GM12878 (cell line): ENCODE measurements around the gene MARCKSL1. TPM values are rescaled to one million over a fixed set of nuclear protein-coding genes. Genes with fewer than 3 reads are reported as not detected.

ENCODE experiments used
- ATF3 ChIP-seq: IDR thresholded peaks from 2 replicates; pipeline ENCODE4 v1.6.1; 2011; ENCODE audit warnings: low read depth, mild to moderate bottlenecking, low read length, moderate library complexity, borderline replicate concordance; ENCODE audit errors: extremely low read depth
- BACH1 ChIP-seq: fragments of 450-650 bp; IDR thresholded peaks from 2 replicates; pipeline ENCODE4 v1.6.1; 2017; ENCODE audit warnings: mild to moderate bottlenecking, borderline replicate concordance
- BMI1 ChIP-seq: fragments of 450-650 bp; IDR thresholded peaks from 2 replicates; pipeline ENCODE4 v1.6.1; 2016; ENCODE audit warnings: mild to moderate bottlenecking, moderate library complexity, borderline replicate concordance
- CBX3 ChIP-seq: fragments of 200-600 bp; sonication (generic); IDR thresholded peaks from 2 replicates; pipeline ENCODE4 v1.6.1; 2016; ENCODE audit warnings: low read depth, borderline replicate concordance
- CHD4 ChIP-seq: fragments of 200-600 bp; sonication (generic); IDR thresholded peaks from 2 replicates; pipeline ENCODE4 v1.6.1; 2016; ENCODE audit warnings: mild to moderate bottlenecking
- CREM ChIP-seq: IDR thresholded peaks from 2 replicates; pipeline ENCODE4 v1.6.1; 2014; ENCODE audit warnings: antibody characterized with exemption, low read depth
- EED ChIP-seq: sonication (generic); IDR thresholded peaks from 2 replicates; pipeline ENCODE4 v1.6.1; 2016; ENCODE audit warnings: antibody characterized with exemption, low read depth
- ETV6 ChIP-seq, 2 experiments: fragments of 450-650 bp in 1 of 2; IDR thresholded peaks in 1 of 2; conservative IDR thresholded peaks in 1 of 2; 2 replicates each; pipeline ENCODE4 v1.6.1; 2014; ENCODE audit warnings: antibody characterized with exemption in 1 of 2, borderline replicate concordance in 1 of 2, low read depth in 1 of 2, mild to moderate bottlenecking in 1 of 2, moderate library complexity in 1 of 2
- FOS ChIP-seq: IDR thresholded peaks from 3 replicates; pipeline ENCODE4 v1.6.1; 2011; ENCODE audit warnings: borderline replicate concordance; ENCODE audit not compliant: insufficient read length; ENCODE audit errors: extremely low read depth
- GATAD2B ChIP-seq: fragments of 450-650 bp; conservative IDR thresholded peaks from 2 replicates; pipeline ENCODE4 v1.6.1; 2017; ENCODE audit warnings: low read depth, mild to moderate bottlenecking, moderate library complexity
- IKZF1 ChIP-seq: fragments of 450-650 bp; conservative IDR thresholded peaks from 2 replicates; pipeline ENCODE4 v1.6.1; 2017; ENCODE audit warnings: antibody characterized with exemption, mild to moderate bottlenecking
- IRF4 ChIP-seq: IDR thresholded peaks from 2 replicates; pipeline ENCODE4 v1.6.1; 2011; ENCODE audit warnings: low read depth, low read length
- LARP7 ChIP-seq: fragments of 450-650 bp; IDR thresholded peaks from 2 replicates; pipeline ENCODE4 v1.6.1; 2017; ENCODE audit warnings: mild to moderate bottlenecking
- MLLT1 ChIP-seq: fragments of 450-650 bp; IDR thresholded peaks from 2 replicates; pipeline ENCODE4 v1.6.1; 2016; ENCODE audit warnings: mild to moderate bottlenecking
- RAD21 ChIP-seq: IDR thresholded peaks from 2 replicates; pipeline ENCODE4 v1.6.1; 2011; ENCODE audit warnings: mild to moderate bottlenecking, low read depth, low read length, moderate library complexity; ENCODE audit not compliant: insufficient read depth
- RAD51 ChIP-seq: fragments of 450-650 bp; IDR thresholded peaks from 2 replicates; pipeline ENCODE4 v1.6.1; 2016; ENCODE audit warnings: moderate library complexity, mild to moderate bottlenecking, inconsistent platforms
- RCOR1 ChIP-seq: conservative IDR thresholded peaks from 2 replicates; pipeline ENCODE4 v1.6.1; 2012; ENCODE audit warnings: low read depth, low read length, improper control_type of control experiment
- SIN3A ChIP-seq: IDR thresholded peaks from 2 replicates; pipeline ENCODE4 v1.6.1; 2012; ENCODE audit warnings: low read depth, low read length, improper control_type of control experiment
- SMAD5 ChIP-seq: IDR thresholded peaks from 2 replicates; pipeline ENCODE4 v1.6.1; 2016; ENCODE audit warnings: antibody characterized with exemption, low read depth
- SPI1 ChIP-seq: IDR thresholded peaks from 2 replicates; pipeline ENCODE4 v1.6.1; 2011; ENCODE audit warnings: low read depth, mild to moderate bottlenecking, low read length, moderate library complexity, borderline replicate concordance; ENCODE audit not compliant: insufficient read depth
- TBL1XR1 ChIP-seq: IDR thresholded peaks from 2 replicates; pipeline ENCODE4 v1.6.1; 2012; ENCODE audit warnings: low read depth, low read length, improper control_type of control experiment
- WRNIP1 ChIP-seq: IDR thresholded peaks from 2 replicates; pipeline ENCODE4 v1.6.1; 2011; ENCODE audit warnings: low read depth, low read length, improper control_type of control experiment, borderline replicate concordance
- YY1 ChIP-seq: IDR thresholded peaks from 2 replicates; pipeline ENCODE4 v1.6.1; 2011; ENCODE audit warnings: low read depth, mild to moderate bottlenecking, low read length
- ZBED1 ChIP-seq: IDR thresholded peaks from 2 replicates; pipeline ENCODE4 v1.6.1; 2016; ENCODE audit warnings: borderline replicate concordance
- ZBTB4 ChIP-seq: fragments of 450-650 bp; formaldehyde crosslinking; IDR thresholded peaks from 2 replicates; pipeline ENCODE4 v1.4.0; 2022; ENCODE audit warnings: mild to moderate bottlenecking, moderate library complexity
- ZNF217 ChIP-seq: fragments of 450-650 bp; IDR thresholded peaks from 2 replicates; pipeline ENCODE4 v1.6.1; 2017; ENCODE audit warnings: antibody characterized with exemption, mild to moderate bottlenecking
- ZNF274 ChIP-seq: IDR thresholded peaks from one replicate; pipeline ENCODE4 v1.8.0; 2011; ENCODE audit not compliant: insufficient read length, insufficient read depth
- polyA plus RNA-seq, 11 experiments: library from polyadenylated mRNA; depleted of rRNA in 4 of 11; unstranded in 6 of 11; stranded (reverse) in 5 of 11; fragments of >200 nt; fragmentation: Nextera tagmentation in 4 of 11; fragmentation: Illumina TruSeq in 1 of 11; extraction: Ambion mirVana in 4 of 11; extraction: Trizol in 1 of 11; gene quantifications; 1 replicate in 1 of 11; 2 replicates in 10 of 11; pipeline versions ENCODE4 v1.2.1 to v1.2.3, GENCODE V29; 2011 to 2016; ENCODE audit warnings: inconsistent platforms in 2 of 11, missing spikeins in 2 of 11, low read depth in 1 of 11
- total RNA-seq, 4 experiments: library from RNA; depleted of rRNA in 3 of 4; stranded (reverse); fragments of >200 nt in 3 of 4; fragmentation: Illumina TruSeq in 1 of 4; extraction: Trizol in 1 of 4; gene quantifications; 2 replicates each; pipeline versions ENCODE4 v1.2.1 to v1.2.3, GENCODE V29; 2013 to 2021

MARCKSL1 gene
- total and polyA plus RNA-seq, 10 of the 15 experiments (the other 5 are each of a cell fraction or from before 2014, with no cell fraction given) = 14.5 to 225 (median 158) TPM

GRCh38 chr1:32334864-32335534 is 1.0 kb downstream of the MARCKSL1 start (continued):
- TF ChIP-seq ZBTB4 (CRISPR knock-in tag) = no peak
- TF ChIP-seq FOS = no peak
- no peak for TF ChIP-seq IRF4
- peak; percentile 87 for TF ChIP-seq BACH1
- TF ChIP-seq CREM = no peak
- no peak for TF ChIP-seq SMAD5
- no peak for TF ChIP-seq RCOR1
- TF ChIP-seq ZNF217 = no peak
- peak; percentile 29; the same call in 1 of the 2 replicates for TF ChIP-seq WRNIP1
- TF ChIP-seq MLLT1 = 0 out of 2 replicates have a peak, but pooled peaks have one; percentile 23
- TF ChIP-seq RAD21 = peak; percentile 60
- no peak for TF ChIP-seq ZNF274
- peak; percentile 42 for TF ChIP-seq IKZF1
- no peak for TF ChIP-seq EED
- TF ChIP-seq RAD51 = no peak
- TF ChIP-seq LARP7 = peak; percentile 54; the same call in 1 of the 2 replicates
- no peak for TF ChIP-seq CHD4
- TF ChIP-seq GATAD2B = peak; percentile 55; the same call in 1 of the 2 replicates
- TF ChIP-seq ZBED1 = no peak
- no peak for TF ChIP-seq ATF3
- TF ChIP-seq SIN3A = no peak
- 0 out of 2 replicates have a peak, but pooled peaks have one; percentile 18 for TF ChIP-seq TBL1XR1
- TF ChIP-seq ETV6 (conservative IDR thresholded peaks at IDR 0.05 in 1 of 2, IDR thresholded peaks at IDR 0.05 in 1 of 2; ENCODE audit: borderline replicate concordance in 1 of 2, low read depth in 1 of 2) = no peak
- no peak for TF ChIP-seq CBX3
- TF ChIP-seq BMI1 = no peak
- 0 out of 2 replicates have a peak, but pooled peaks have one; percentile 61 for TF ChIP-seq YY1
- no peak for TF ChIP-seq SPI1
